Stomach (tissue), 4 donors: Measurements from ENCODE around the gene PSEN2.

Experiments
- EP300 ChIP-seq: sonication (generic); formaldehyde crosslinking; IDR thresholded peaks from one replicate; pipeline ENCODE4 v1.6.1; 2017; ENCODE audit warnings: antibody characterized with exemption
- POLR2A ChIP-seq, 4 donors: fragments of 450-650 bp; IDR thresholded peaks; one replicate each; pipeline ENCODE4 v1.6.1; 2016; ENCODE audit warnings: antibody characterized with exemption in 4 of 4, control low read depth in 2 of 4, mild to moderate bottlenecking in 1 of 4, moderate library complexity in 1 of 4
- POLR2AphosphoS5 ChIP-seq, 3 donors: sonication (generic); formaldehyde crosslinking; IDR thresholded peaks; one replicate each; pipeline ENCODE4 v1.6.1; 2016; ENCODE audit warnings: antibody characterized with exemption in 3 of 3
- TF ChIP-seq, protein P1 (sequence below), 7 experiments: fragments of 450-650 bp in 4 of 7; fragments of 200-600 bp in 3 of 7; sonication (generic) in 3 of 7; IDR thresholded peaks; one replicate each; pipeline ENCODE4 v1.5.1; 2016 to 2019; ENCODE audit warnings: antibody characterized with exemption in 7 of 7, control low read depth in 2 of 7, mild to moderate bottlenecking in 1 of 7

DNA sequence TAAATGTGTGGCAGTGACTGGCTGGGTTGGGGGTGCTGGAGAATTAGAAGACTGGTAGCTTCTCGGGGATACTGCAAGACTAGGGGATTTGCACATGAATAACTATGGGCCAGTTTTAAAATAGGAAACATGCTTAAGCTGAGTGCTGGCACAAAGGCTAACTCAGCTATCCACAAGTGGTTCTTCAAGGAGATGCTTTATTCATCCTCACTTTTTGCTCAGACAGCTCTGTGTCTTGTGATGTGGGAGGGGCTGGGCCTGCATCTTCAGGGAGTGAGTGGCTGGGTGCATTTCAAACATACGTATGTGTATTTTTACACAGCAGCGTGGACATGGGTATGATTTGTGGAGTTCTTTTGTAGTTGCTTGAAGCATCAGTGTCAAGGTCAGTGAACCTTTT, 72.0 kb downstream of the PSEN2 start:
- TF ChIP-seq, protein P1, sequence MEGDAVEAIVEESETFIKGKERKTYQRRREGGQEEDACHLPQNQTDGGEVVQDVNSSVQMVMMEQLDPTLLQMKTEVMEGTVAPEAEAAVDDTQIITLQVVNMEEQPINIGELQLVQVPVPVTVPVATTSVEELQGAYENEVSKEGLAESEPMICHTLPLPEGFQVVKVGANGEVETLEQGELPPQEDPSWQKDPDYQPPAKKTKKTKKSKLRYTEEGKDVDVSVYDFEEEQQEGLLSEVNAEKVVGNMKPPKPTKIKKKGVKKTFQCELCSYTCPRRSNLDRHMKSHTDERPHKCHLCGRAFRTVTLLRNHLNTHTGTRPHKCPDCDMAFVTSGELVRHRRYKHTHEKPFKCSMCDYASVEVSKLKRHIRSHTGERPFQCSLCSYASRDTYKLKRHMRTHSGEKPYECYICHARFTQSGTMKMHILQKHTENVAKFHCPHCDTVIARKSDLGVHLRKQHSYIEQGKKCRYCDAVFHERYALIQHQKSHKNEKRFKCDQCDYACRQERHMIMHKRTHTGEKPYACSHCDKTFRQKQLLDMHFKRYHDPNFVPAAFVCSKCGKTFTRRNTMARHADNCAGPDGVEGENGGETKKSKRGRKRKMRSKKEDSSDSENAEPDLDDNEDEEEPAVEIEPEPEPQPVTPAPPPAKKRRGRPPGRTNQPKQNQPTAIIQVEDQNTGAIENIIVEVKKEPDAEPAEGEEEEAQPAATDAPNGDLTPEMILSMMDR (IDR thresholded peaks at IDR 0.05), result no peak
- TF ChIP-seq POLR2A (IDR thresholded peaks at IDR 0.05) (no peak), POLR2AphosphoS5 (IDR thresholded peaks at IDR 0.05) (no peak), EP300 (no peak)
